Peyer's patch (tissue), 4 donors: ENCODE results near the gene CDC20.

Experiments used
- POLR2A ChIP-seq, 2 donors: fragments of 450-650 bp; IDR thresholded peaks; one replicate each; pipeline ENCODE4 v1.5.1; 2017; ENCODE audit warnings: antibody characterized with exemption in 2 of 2, mild to moderate bottlenecking in 2 of 2, moderate library complexity in 2 of 2
- TF ChIP-seq, protein P1 (sequence below), 6 experiments: fragments of 450-650 bp in 4 of 6; fragments of 200-600 bp in 2 of 6; sonication (generic) in 1 of 6; IDR thresholded peaks; one replicate each; pipeline ENCODE4 v1.5.1; 2017 to 2019; ENCODE audit warnings: antibody characterized with exemption in 6 of 6, mild to moderate bottlenecking in 3 of 6, moderate library complexity in 1 of 6

DNA sequence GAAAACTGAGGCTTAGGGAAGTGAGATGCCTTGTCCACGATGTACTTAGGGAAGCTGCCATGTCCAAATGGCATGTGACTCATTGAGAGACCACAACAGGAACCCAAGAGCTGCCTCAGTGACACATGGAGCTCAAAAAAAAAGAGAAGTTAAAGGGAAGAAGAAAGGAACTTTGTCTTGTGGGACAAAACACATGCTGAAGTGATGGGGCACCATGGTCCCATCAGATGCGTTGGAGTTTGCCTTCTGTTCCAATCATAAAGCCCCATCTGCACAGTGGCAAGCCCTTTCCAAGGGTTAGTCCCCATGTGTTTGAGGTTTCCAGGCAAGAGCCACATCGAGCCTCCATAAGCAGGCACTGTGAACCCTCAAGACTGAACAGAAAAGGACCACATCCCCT is 22.8 kb downstream of the CDC20 start:
- TF ChIP-seq, protein P1, sequence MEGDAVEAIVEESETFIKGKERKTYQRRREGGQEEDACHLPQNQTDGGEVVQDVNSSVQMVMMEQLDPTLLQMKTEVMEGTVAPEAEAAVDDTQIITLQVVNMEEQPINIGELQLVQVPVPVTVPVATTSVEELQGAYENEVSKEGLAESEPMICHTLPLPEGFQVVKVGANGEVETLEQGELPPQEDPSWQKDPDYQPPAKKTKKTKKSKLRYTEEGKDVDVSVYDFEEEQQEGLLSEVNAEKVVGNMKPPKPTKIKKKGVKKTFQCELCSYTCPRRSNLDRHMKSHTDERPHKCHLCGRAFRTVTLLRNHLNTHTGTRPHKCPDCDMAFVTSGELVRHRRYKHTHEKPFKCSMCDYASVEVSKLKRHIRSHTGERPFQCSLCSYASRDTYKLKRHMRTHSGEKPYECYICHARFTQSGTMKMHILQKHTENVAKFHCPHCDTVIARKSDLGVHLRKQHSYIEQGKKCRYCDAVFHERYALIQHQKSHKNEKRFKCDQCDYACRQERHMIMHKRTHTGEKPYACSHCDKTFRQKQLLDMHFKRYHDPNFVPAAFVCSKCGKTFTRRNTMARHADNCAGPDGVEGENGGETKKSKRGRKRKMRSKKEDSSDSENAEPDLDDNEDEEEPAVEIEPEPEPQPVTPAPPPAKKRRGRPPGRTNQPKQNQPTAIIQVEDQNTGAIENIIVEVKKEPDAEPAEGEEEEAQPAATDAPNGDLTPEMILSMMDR (IDR thresholded peaks at IDR 0.05): no peak
- TF ChIP-seq POLR2A (IDR thresholded peaks at IDR 0.05): no peak
